Prostate gland (tissue), 2 donors: ENCODE data around the gene CDK1.

ENCODE experiments used
- CTCF ChIP-seq, 4 experiments: fragments of 200-600 bp in 2 of 4; fragments of 450-650 bp in 2 of 4; sonication (generic) in 2 of 4; IDR thresholded peaks; 1 replicate in 3 of 4; 2 replicates in 1 of 4; pipeline ENCODE4 v1.5.1; 2016 to 2019; ENCODE audit warnings: antibody characterized with exemption in 4 of 4, mild to moderate bottlenecking in 2 of 4, moderate library complexity in 2 of 4
- POLR2A ChIP-seq: fragments of 450-650 bp; IDR thresholded peaks from one replicate; pipeline ENCODE4 v1.6.1; 2016; ENCODE audit warnings: antibody characterized with exemption, mild to moderate bottlenecking
- POLR2AphosphoS5 ChIP-seq: sonication (generic); formaldehyde crosslinking; IDR thresholded peaks from one replicate; pipeline ENCODE4 v1.6.1; 2017; ENCODE audit warnings: antibody characterized with exemption

GRCh38 chr10:60803433-60803832, 25.2 kb downstream of the CDK1 start:
- no peak for TF ChIP-seq CTCF (IDR thresholded peaks at IDR 0.05)
- TF ChIP-seq POLR2AphosphoS5, result no peak
- TF ChIP-seq POLR2A, result no peak
